Heart left ventricle (tissue), 16 donors: ENCODE data around the gene EEF1A2. TPM values are rescaled to one million over a fixed set of nuclear protein-coding genes. Genes with fewer than 3 reads are reported as not detected.

ENCODE experiments used
- ATAC-seq, 4 donors: fragments of 200-7000 bp; cut with Tn5 transposase; one replicate each; pipeline ENCODE4 v1.9.1; 2020 to 2022; ENCODE audit warnings: moderate library complexity in 4 of 4, mild to moderate bottlenecking in 3 of 4, moderate number of reproducible peaks in 1 of 4
- DNase-seq, 5 donors: peaks; one replicate each; pipeline ENCODE4 v3.0.0-alpha.2; 2020
- H3K27ac ChIP-seq, 12 donors: fragments of 200-600 bp; sonication (generic) in 4 of 12; one replicate each; pipeline versions ENCODE4 v1.5.0 to v1.8.0; 2016 to 2022; ENCODE audit warnings: mild to moderate bottlenecking in 2 of 12
- H3K27me3 ChIP-seq, 9 donors: fragments of 200-600 bp; sonication (generic) in 2 of 9; one replicate each; pipeline versions ENCODE4 v1.5.1 to v1.8.0; 2016 to 2022; ENCODE audit warnings: mild to moderate bottlenecking in 3 of 9
- H3K36me3 ChIP-seq, 9 donors: fragments of 200-600 bp; sonication (generic) in 2 of 9; one replicate each; pipeline versions ENCODE4 v1.5.0 to v1.8.0; 2018 to 2022; ENCODE audit warnings: mild to moderate bottlenecking in 2 of 9
- H3K4me1 ChIP-seq, 12 donors: fragments of 200-600 bp; sonication (generic) in 4 of 12; one replicate each; pipeline versions ENCODE4 v1.5.0 to v1.8.0; 2016 to 2022; ENCODE audit warnings: mild to moderate bottlenecking in 3 of 12
- H3K4me3 ChIP-seq, 12 donors: fragments of 200-600 bp; sonication (generic) in 4 of 12; one replicate each; pipeline versions ENCODE4 v1.5.0 to v1.8.0; 2017 to 2022; ENCODE audit warnings: mild to moderate bottlenecking in 9 of 12, moderate library complexity in 4 of 12
- H3K9me3 ChIP-seq, 12 donors: fragments of 200-600 bp; sonication (generic) in 4 of 12; one replicate each; pipeline versions ENCODE4 v1.5.0 to v1.8.0; 2016 to 2022; ENCODE audit warnings: mild to moderate bottlenecking in 1 of 12
- CTCF ChIP-seq, 12 donors: fragments of 200-600 bp; sonication (generic) in 4 of 12; IDR thresholded peaks; one replicate each; pipeline versions ENCODE4 v1.5.0 to v1.8.0; 2018 to 2022; ENCODE audit warnings: antibody characterized with exemption in 12 of 12, mild to moderate bottlenecking in 5 of 12
- POLR2A ChIP-seq, 2 donors: fragments of 450-650 bp; IDR thresholded peaks; one replicate each; pipeline ENCODE4 v1.6.1; 2017; ENCODE audit warnings: antibody characterized with exemption in 2 of 2, mild to moderate bottlenecking in 2 of 2, moderate library complexity in 2 of 2
- WGBS, 4 donors: extraction: QIAGEN DNeasy Blood & Tissue Kit in 2 of 4; methylation state at CpG; one replicate each; pipeline versions ENCODE4 v1.1.5 to v1.1.7; 2013 to 2018; 5-methylcytosine and 5-hydroxymethylcytosine counted together
- intact Hi-C, 10 donors: fragments of 100-400 bp; cut with DNase I; formaldehyde crosslinking; loops; one replicate each; pipeline versions ENCODE4 v1.11.1 to v1.14.2; 2022
- polyA plus RNA-seq, 2 donors: library from polyadenylated mRNA; stranded (reverse); fragments of 200-250 nt; gene quantifications; one replicate each; pipeline ENCODE4 v1.2.3, GENCODE V29; 2013
- total RNA-seq, 9 donors: library from RNA; depleted of rRNA in 2 of 9; stranded (reverse); fragments of >200 nt in 2 of 9; fragmentation: NEBNext Ultra II Directional in 3 of 9; extraction: Animal tissue kit (Norgen Biotek cat#: 25700) in 3 of 9; gene quantifications; one replicate each; pipeline versions ENCODE4 v1.1.0 to v1.2.4, GENCODE V29; 2016 to 2023
- donor health status: ischemic (EF 13 %, LVEDD 7.1; RV severe dilation, severe dysfunction).
- donor health status: healthy with polysubstance abuse.
- donor health status: DM: no; HTN: yes; CAD: no.
- donor health status: DM: no; HTN: no; CAD: no.
- donor health status: ischemic (EF 25% LVEDD 6.9; RV normal size, moderate dysfunction).
- donor health status: ischemic (EF 25% LVEDD 5.7; RV mildly dilated, moderate dysfunction).
- donor health status: healthy.
- donor health status: DM: yes; HTN: yes; CAD: no.
- donor health status: ischemic (EF 35%, LVEDD 5.7; RV mildly dilated, moderate dysfunction).
- donor health status: nonischemic (EF 11% LVEDD 7.7; RV severe dilation, severe dysfunction).
- donor health status: DM: yes; HTN: yes; CAD: no.
- donor health status: PGD.
- donor health status: ischemic (EF 29% LVEDD 5.4; RV normal size, mild dysfunction).
- donor health status: nonischemic (EF 23%, LVEDD 6.1; RV moderate dilation, normal function).

The EEF1A2 gene
- total and polyA plus RNA-seq, 11 donors = 791 to 1,794 (median 1,345) TPM

GRCh38 chr20:63471717-63471980, 27.2 kb downstream of the EEF1A2 start:
- H3K27me3 ChIP-seq = peaks cover 36 to 90% (median 55%) of the 10 kb centered on the region in 9 donors
- H3K9me3 ChIP-seq = no peaks in the 10 kb centered on the region
- intact Hi-C loops = no loop called here
- no peaks in the 10 kb centered on the region for H3K36me3 ChIP-seq
- DNase-seq (no peak), ATAC-seq (no peak)
- 1 to 9% (median 2%) methylated on average over 9 to 27 of the region's 27 CpGs; no CpG with 5 or more reads in 1 of the 4 donors for WGBS, 4 donors
- H3K4me1 ChIP-seq = peaks cover 0 to 17% (median 6%) of the 10 kb centered on the region in 12 donors
- TF ChIP-seq CTCF (IDR thresholded peaks at IDR 0.05) (no peak), POLR2A (IDR thresholded peaks at IDR 0.05) (no peak)
- peak overlapping the region in 2 of 12 donors; percentile 15 to 39 for H3K4me3 ChIP-seq
- H3K27ac ChIP-seq = no peak overlapping the region

GRCh38 chr20:63471002-63471716, 27.7 kb downstream of the EEF1A2 start:
- peaks cover 36 to 90% (median 54%) of the 10 kb centered on the region in 9 donors for H3K27me3 ChIP-seq
- H3K27ac ChIP-seq = no peak overlapping the region
- no peaks in the 10 kb centered on the region for H3K9me3 ChIP-seq
- H3K4me1 ChIP-seq = peaks cover 0 to 17% (median 6%) of the 10 kb centered on the region in 12 donors
- DNase-seq (no peak), ATAC-seq (no peak)
- TF ChIP-seq POLR2A (IDR thresholded peaks at IDR 0.05) = no peak
- no peak for TF ChIP-seq CTCF (IDR thresholded peaks at IDR 0.05)
- WGBS, 4 donors = 12 to 33% (median 13%) methylated on average over 10 to 46 of the region's 46 CpGs
- no peaks in the 10 kb centered on the region for H3K36me3 ChIP-seq
- intact Hi-C loops = no loop called here
- H3K4me3 ChIP-seq = peak overlapping the region in 1 of 12 donors; percentile 39

- H3K9me3 ChIP-seq = no peaks in the 10 kb centered on the region
Observed at GRCh38 chr20:63470410-63470809, 28.5 kb downstream of the EEF1A2 start.

GRCh38 chr20:63469713-63470101, 29.2 kb downstream of the EEF1A2 start:
- no peak for TF ChIP-seq POLR2A (IDR thresholded peaks at IDR 0.05)
- no peak for TF ChIP-seq CTCF (IDR thresholded peaks at IDR 0.05)
- Histone ChIP-seq H3K27me3 (peaks cover 32 to 89% (median 48%) of the 10 kb centered on the region in 9 donors), H3K4me3 (no peak overlapping the region), H3K27ac (no peak overlapping the region), H3K36me3 (no peaks in the 10 kb centered on the region), H3K9me3 (no peaks in the 10 kb centered on the region), H3K4me1 (peaks cover 0 to 17% (median 6%) of the 10 kb centered on the region in 12 donors)
- DNase-seq = no peak
- 76 to 86% (median 83%) methylated on average over 6 to 13 of the region's 13 CpGs for WGBS, 4 donors
- intact Hi-C loops = no loop called here
- no peak for ATAC-seq

More at GRCh38 chr20:63470410-63470809, 28.5 kb downstream of the EEF1A2 start:
- H3K27me3 ChIP-seq = peaks cover 36 to 89% (median 52%) of the 10 kb centered on the region in 9 donors
- intact Hi-C loops = no loop called here
- H3K36me3 ChIP-seq = no peaks in the 10 kb centered on the region
- no peak overlapping the region for H3K4me3 ChIP-seq
- 55 to 75% (median 66%) methylated on average over 6 to 10 of the region's 10 CpGs for WGBS, 4 donors
- no peak for TF ChIP-seq POLR2A (IDR thresholded peaks at IDR 0.05)
- TF ChIP-seq CTCF (IDR thresholded peaks at IDR 0.05) = no peak
- ATAC-seq (no peak), DNase-seq (no peak)
- H3K27ac ChIP-seq = no peak overlapping the region
- H3K4me1 ChIP-seq = peaks cover 0 to 17% (median 6%) of the 10 kb centered on the region in 12 donors
